Mesendoderm (in vitro differentiated cells): Measurements from ENCODE around the gene PCDHB16.
A peak's percentile ranks its signal among the peaks of the same experiment; 100 is the strongest.
"Not testable (repeated sequence)": the region's sequence is repeated elsewhere in the genome, so short reads cannot be mapped to it uniquely, and the experiment has no call there.

Experiments used
- DNase-seq: peaks from one replicate; pipeline ENCODE4 v3.0.0; 2013
- H2AK5ac ChIP-seq: 2 replicates; pipeline ENCODE4 v1.6.1; 2013; ENCODE audit warnings: low read length, inconsistent platforms
- H2BK120ac ChIP-seq: 2 replicates; pipeline ENCODE4 v1.6.1; 2013; ENCODE audit warnings: low read depth, mild to moderate bottlenecking, low read length, moderate library complexity, mixed read lengths
- H2BK15ac ChIP-seq: replicated peaks from 2 replicates; pipeline ENCODE4 v1.6.1; 2013; ENCODE audit warnings: low read depth, mild to moderate bottlenecking, moderate library complexity
- H2BK5ac ChIP-seq: 2 replicates; pipeline ENCODE4 v1.6.1; 2013; ENCODE audit warnings: low read length, inconsistent platforms
- H3K18ac ChIP-seq: 2 replicates; pipeline ENCODE4 v1.6.1; 2013; ENCODE audit warnings: mild to moderate bottlenecking, low read length, mixed read lengths
- H3K23ac ChIP-seq: one replicate; pipeline ENCODE4 v1.6.1; 2013; ENCODE audit warnings: low read length
- H3K27ac ChIP-seq: 2 replicates; pipeline ENCODE4 v1.5.1; 2013; ENCODE audit warnings: low read depth, mild to moderate bottlenecking, inconsistent platforms, low read length, moderate library complexity
- H3K27me3 ChIP-seq: 2 replicates; pipeline ENCODE4 v1.6.1; 2013; ENCODE audit warnings: low read length, control low read depth, mild to moderate bottlenecking, inconsistent platforms; ENCODE audit not compliant: insufficient read depth, poor library complexity
- H3K36me3 ChIP-seq: 2 replicates; pipeline ENCODE4 v1.6.1; 2013; ENCODE audit warnings: low read length, inconsistent platforms; ENCODE audit not compliant: control insufficient read depth, insufficient read depth
- H3K4ac ChIP-seq: one replicate; pipeline ENCODE4 v1.6.1; 2013; ENCODE audit warnings: low read depth, mild to moderate bottlenecking, low read length, moderate library complexity
- H3K4me1 ChIP-seq: 2 replicates; pipeline ENCODE4 v1.6.1; 2013; ENCODE audit warnings: low read depth, low read length, inconsistent platforms; ENCODE audit not compliant: control insufficient read depth
- H3K4me2 ChIP-seq: 2 replicates; pipeline ENCODE4 v1.6.1; 2013; ENCODE audit warnings: low read length
- H3K4me3 ChIP-seq: 2 replicates; pipeline ENCODE4 v1.5.1; 2013; ENCODE audit warnings: mild to moderate bottlenecking, low read length
- H3K56ac ChIP-seq: one replicate; pipeline ENCODE4 v1.6.1; 2013; ENCODE audit warnings: low read length
- H3K79me1 ChIP-seq: 2 replicates; pipeline ENCODE4 v1.6.1; 2013; ENCODE audit warnings: low read length, inconsistent platforms
- H3K79me2 ChIP-seq: 2 replicates; pipeline ENCODE4 v1.6.1; 2013; ENCODE audit warnings: mild to moderate bottlenecking, low read length; ENCODE audit not compliant: control insufficient read depth, insufficient read depth
- H3K9ac ChIP-seq: 2 replicates; pipeline ENCODE4 v1.6.1; 2013; ENCODE audit warnings: low read length, inconsistent platforms
- H4K5ac ChIP-seq: one replicate; pipeline ENCODE4 v1.6.1; 2013; ENCODE audit warnings: low read length
- H4K8ac ChIP-seq: one replicate; pipeline ENCODE4 v1.6.1; 2013; ENCODE audit warnings: low read depth, mild to moderate bottlenecking, control low read depth, low read length, moderate library complexity
- WGBS: extraction: QIAGEN DNeasy Blood & Tissue Kit; methylation state at CpG from one replicate; pipeline ENCODE4 v1.1.7; 2013; ENCODE audit warnings: low lambda C conversion rate, missing lambda C conversion rate; ENCODE audit not compliant: insufficient coverage; ENCODE audit errors: extremely low coverage; 5-methylcytosine and 5-hydroxymethylcytosine counted together

PCDHB16 gene

GRCh38 chr5:141186897-141187512 is 4.8 kb downstream of the PCDHB16 start, which contains the start of gene PCDHB9:
Gene PCDHB9, plus strand, starts transcription at chr5:141187161. Its CDS starts 158 bp downstream, at chr5:141187319.
- Histone ChIP-seq H3K27me3 (no peaks in the 10 kb centered on the region), H3K9ac (peak within 1 kb of the TSS; percentile 8), H3K23ac (no peak within 1 kb of the TSS), H3K18ac (peak within 1 kb of the TSS; percentile 30), H4K5ac (no peak within 1 kb of the TSS), H3K36me3 (no peaks in the 10 kb centered on the region), H3K4me2 (no peak within 1 kb of the TSS), H3K27ac (no peak within 1 kb of the TSS), H3K4me1 (no peaks in the 10 kb centered on the region), H2AK5ac (no peak within 1 kb of the TSS), H3K4me3 (no peak within 1 kb of the TSS), H3K56ac (no peak within 1 kb of the TSS), H4K8ac (peak within 1 kb of the TSS; percentile 39), H3K4ac (no peak within 1 kb of the TSS), H3K79me2 (no peaks in the 10 kb centered on the region), H3K79me1 (no peaks in the 10 kb centered on the region), H2BK5ac (no peak within 1 kb of the TSS), H2BK15ac (no peak within 1 kb of the TSS), H2BK120ac (no peak within 1 kb of the TSS)
- peak; percentile 73 for DNase-seq
- no CpG with 5 or more reads among the region's 9 CpGs for WGBS

GRCh38 chr5:141188682-141189081 is 6.5 kb downstream of the PCDHB16 start:
- not testable (repeated sequence) for H3K27me3 ChIP-seq, H3K36me3 ChIP-seq

GRCh38 chr5:141189131-141189530 is 6.9 kb downstream of the PCDHB16 start:
- H4K8ac ChIP-seq, DNase-seq, H3K27ac ChIP-seq, H2BK120ac ChIP-seq, H3K27me3 ChIP-seq, H3K4me2 ChIP-seq, H4K5ac ChIP-seq, H3K18ac ChIP-seq, H3K4me1 ChIP-seq, H3K4ac ChIP-seq, H3K36me3 ChIP-seq, H2AK5ac ChIP-seq, H3K4me3 ChIP-seq, H3K79me1 ChIP-seq, H2BK5ac ChIP-seq, H2BK15ac ChIP-seq, H3K23ac ChIP-seq, H3K79me2 ChIP-seq, H3K9ac ChIP-seq, H3K56ac ChIP-seq: not testable (repeated sequence)
- no CpG with 5 or more reads among the region's 35 CpGs for WGBS

More at GRCh38 chr5:141188682-141189081, 6.5 kb downstream of the PCDHB16 start:
- not testable (repeated sequence) for H3K27ac ChIP-seq, H2BK5ac ChIP-seq, H3K4ac ChIP-seq, H2BK15ac ChIP-seq, H3K9ac ChIP-seq, H3K4me3 ChIP-seq, H3K4me1 ChIP-seq, H4K8ac ChIP-seq, H3K56ac ChIP-seq, H4K5ac ChIP-seq, H3K4me2 ChIP-seq, H3K79me2 ChIP-seq, H3K18ac ChIP-seq, DNase-seq, H2AK5ac ChIP-seq, H2BK120ac ChIP-seq, H3K23ac ChIP-seq, H3K79me1 ChIP-seq
- WGBS = no CpG with 5 or more reads among the region's 37 CpGs

- no peaks in the 10 kb centered on the region for H3K36me3 ChIP-seq
- peak; percentile 78 for DNase-seq
- no peak within 1 kb of the TSS for H3K9ac ChIP-seq
- H3K4me2 ChIP-seq = peak within 1 kb of the TSS; percentile 5
- no peak within 1 kb of the TSS for H2BK5ac ChIP-seq
- no peak within 1 kb of the TSS for H4K8ac ChIP-seq
- no peak within 1 kb of the TSS for H2BK120ac ChIP-seq
- WGBS = no CpG with 5 or more reads among the region's 10 CpGs
- H3K56ac ChIP-seq = peak within 1 kb of the TSS; percentile 6
- no peak within 1 kb of the TSS for H2AK5ac ChIP-seq
- H4K5ac ChIP-seq = no peak within 1 kb of the TSS
- no peak within 1 kb of the TSS for H3K23ac ChIP-seq
- H2BK15ac ChIP-seq = no peak within 1 kb of the TSS
- no peak within 1 kb of the TSS for H3K18ac ChIP-seq
- no peaks in the 10 kb centered on the region for H3K79me2 ChIP-seq
- H3K4ac ChIP-seq = no peak within 1 kb of the TSS
- H3K4me3 ChIP-seq = no peak within 1 kb of the TSS
- H3K27me3 ChIP-seq = no peaks in the 10 kb centered on the region
- no peak within 1 kb of the TSS for H3K27ac ChIP-seq
- no peaks in the 10 kb centered on the region for H3K4me1 ChIP-seq
- H3K79me1 ChIP-seq = no peaks in the 10 kb centered on the region
Observed at GRCh38 chr5:141192110-141192725, 10.0 kb downstream of the PCDHB16 start, which contains the start of gene PCDHB10. Gene PCDHB10, plus strand, starts transcription at chr5:141192353. Its CDS starts 200 bp downstream, at chr5:141192553.

- H3K23ac ChIP-seq, H2BK5ac ChIP-seq: not testable (repeated sequence)
- no CpG with 5 or more reads among the region's 37 CpGs for WGBS
Observed at GRCh38 chr5:141194332-141194731, 12.1 kb downstream of the PCDHB16 start.

More at GRCh38 chr5:141194332-141194731, 12.1 kb downstream of the PCDHB16 start:
- H3K79me1 ChIP-seq, H4K5ac ChIP-seq, H2BK120ac ChIP-seq, H2BK15ac ChIP-seq, H3K79me2 ChIP-seq, H3K4ac ChIP-seq, H3K4me3 ChIP-seq, H3K27me3 ChIP-seq, DNase-seq, H3K4me1 ChIP-seq, H2AK5ac ChIP-seq, H3K4me2 ChIP-seq, H3K56ac ChIP-seq, H3K9ac ChIP-seq, H4K8ac ChIP-seq, H3K18ac ChIP-seq, H3K27ac ChIP-seq, H3K36me3 ChIP-seq: not testable (repeated sequence)
